Measurements from ENCODE around the gene ASCC1.

Gene ASCC1

GRCh38 chr10:72074574-72075375 is 141.3 kb downstream of the ASCC1 start:
- H3K27ac Mint-ChIP-seq, result peak overlapping the region; percentile 81 to 82
- H3K4me1 Mint-ChIP-seq, result peaks cover 100% of the 10 kb centered on the region
- no peaks in the 10 kb centered on the region for H3K9me3 Mint-ChIP-seq
- DNase-seq, result no peak
- peak overlapping the region; percentile 75 to 78 for H3K4me3 Mint-ChIP-seq
- no peaks in the 10 kb centered on the region for H3K27me3 Mint-ChIP-seq
- no peak for ATAC-seq

GRCh38 chr10:72073708-72074573 is 142.1 kb downstream of the ASCC1 start:
- Mint-ChIP-seq H3K4me3 (peak overlapping the region; percentile 62 to 78), H3K4me1 (peaks cover 100% of the 10 kb centered on the region), H3K9me3 (no peaks in the 10 kb centered on the region), H3K27me3 (no peaks in the 10 kb centered on the region), H3K27ac (peak overlapping the region; percentile 91 to 93)
- DNase-seq, result no peak
- ATAC-seq, result no peak

DNA sequence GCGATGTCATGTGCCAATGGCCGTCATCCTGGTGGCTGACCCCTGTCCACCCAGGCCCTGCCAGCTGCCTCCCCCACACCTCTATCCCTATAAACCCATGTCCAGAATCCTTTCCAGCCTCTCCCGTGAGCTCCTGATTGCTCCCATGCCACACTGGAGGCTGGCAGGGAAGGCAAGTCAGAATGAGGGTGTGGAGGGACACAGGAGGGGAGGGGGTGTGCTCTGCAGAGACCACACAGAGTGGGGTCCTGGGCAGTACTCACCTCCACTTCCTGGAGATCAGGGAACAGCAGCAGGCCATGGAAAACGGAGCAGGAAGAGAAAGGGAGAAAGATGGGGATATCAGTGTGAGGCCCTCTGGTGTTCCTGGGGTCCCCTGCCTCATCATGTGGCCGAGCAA is 143.4 kb downstream of the ASCC1 start:
- Mint-ChIP-seq H3K4me1 (peaks cover 100% of the 10 kb centered on the region), H3K4me3 (no peak overlapping the region), H3K27me3 (no peaks in the 10 kb centered on the region), H3K27ac (peak overlapping the region in 1 of 2 donors; percentile 89), H3K9me3 (no peaks in the 10 kb centered on the region)
- ATAC-seq (no peak), DNase-seq (no peak)

DNA sequence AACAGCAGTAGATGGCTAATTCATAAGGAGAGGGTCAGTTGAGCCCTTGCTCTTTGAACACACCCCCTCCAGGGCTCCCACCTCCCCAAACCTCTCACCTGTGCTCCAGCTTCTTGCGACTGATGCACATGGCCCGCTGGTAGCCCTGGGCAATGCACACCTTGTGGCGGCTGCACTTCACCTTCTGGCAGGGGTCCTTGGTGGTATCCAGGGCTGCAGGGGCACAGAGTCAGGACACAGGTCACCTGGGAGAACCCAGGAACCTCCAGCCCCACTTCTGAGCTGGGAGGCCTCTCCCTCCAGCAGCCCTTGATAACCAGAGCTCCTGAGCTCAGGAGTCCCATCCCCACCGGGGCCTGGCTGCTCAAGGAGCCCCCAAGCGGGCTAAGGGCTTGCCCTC is 144.0 kb downstream of the ASCC1 start:
- no peak for DNase-seq
- Mint-ChIP-seq H3K27ac (peak overlapping the region; percentile 25 to 89), H3K27me3 (no peaks in the 10 kb centered on the region), H3K4me3 (no peak overlapping the region), H3K4me1 (peaks cover 100% of the 10 kb centered on the region), H3K9me3 (no peaks in the 10 kb centered on the region)
- ATAC-seq, result no peak

- Mint-ChIP-seq H3K27ac (peak overlapping the region; percentile 75 to 93), H3K4me3 (no peak overlapping the region), H3K27me3 (no peaks in the 10 kb centered on the region), H3K4me1 (peaks cover 80% of the 10 kb centered on the region), H3K9me3 (no peaks in the 10 kb centered on the region)
- ATAC-seq (no peak), DNase-seq (no peak)
Observed at GRCh38 chr10:72069751-72070526, 146.1 kb downstream of the ASCC1 start.

DNA sequence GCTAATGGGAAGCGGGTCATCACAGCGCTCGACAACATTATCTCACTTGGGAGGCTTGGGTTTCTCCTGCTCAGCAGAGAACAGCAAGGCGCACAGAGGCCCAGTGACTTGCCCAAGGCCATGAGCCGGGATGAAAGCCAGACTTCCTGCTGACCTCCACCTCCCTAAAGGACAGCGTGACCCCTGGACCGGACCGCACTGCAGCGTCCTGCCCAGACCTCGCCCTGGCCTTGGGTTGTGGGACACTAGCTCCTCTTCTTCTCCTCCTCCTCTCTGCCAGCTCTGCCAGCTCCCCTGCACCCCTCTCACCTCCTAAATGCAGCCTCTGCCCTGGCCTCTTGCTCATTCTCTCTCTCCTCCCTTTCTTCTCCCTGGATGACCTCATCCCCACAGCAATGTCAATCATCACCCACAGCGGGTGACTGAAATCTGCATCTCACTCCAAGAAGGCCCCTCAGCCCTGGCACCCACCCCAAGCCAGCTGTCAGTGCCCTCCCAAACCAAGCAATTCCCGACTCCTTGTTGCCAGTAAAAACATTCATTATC is 147.1 kb downstream of the ASCC1 start:
- H3K27ac Mint-ChIP-seq, result peak overlapping the region; percentile 74 to 93
- H3K9me3 Mint-ChIP-seq, result no peaks in the 10 kb centered on the region
- no peaks in the 10 kb centered on the region for H3K27me3 Mint-ChIP-seq
- H3K4me1 Mint-ChIP-seq, result peaks cover 75% of the 10 kb centered on the region
- ATAC-seq (peak; percentile 41), DNase-seq (no peak)
- H3K4me3 Mint-ChIP-seq, result no peak overlapping the region

GRCh38 chr10:72068126-72068765 is 147.8 kb downstream of the ASCC1 start:
- Mint-ChIP-seq H3K27ac (peak overlapping the region; percentile 84 to 93), H3K4me3 (no peak overlapping the region), H3K4me1 (peaks cover 75% of the 10 kb centered on the region), H3K9me3 (no peaks in the 10 kb centered on the region), H3K27me3 (no peaks in the 10 kb centered on the region)
- ATAC-seq (no peak), DNase-seq (no peak)

GRCh38 chr10:72067463-72068125 is 148.5 kb downstream of the ASCC1 start:
- H3K4me1 Mint-ChIP-seq, result peaks cover 75% of the 10 kb centered on the region
- ATAC-seq (no peak), DNase-seq (no peak)
- H3K27me3 Mint-ChIP-seq, result no peaks in the 10 kb centered on the region
- H3K4me3 Mint-ChIP-seq, result no peak overlapping the region
- no peaks in the 10 kb centered on the region for H3K9me3 Mint-ChIP-seq
- H3K27ac Mint-ChIP-seq, result peak overlapping the region; percentile 74 to 80

DNA sequence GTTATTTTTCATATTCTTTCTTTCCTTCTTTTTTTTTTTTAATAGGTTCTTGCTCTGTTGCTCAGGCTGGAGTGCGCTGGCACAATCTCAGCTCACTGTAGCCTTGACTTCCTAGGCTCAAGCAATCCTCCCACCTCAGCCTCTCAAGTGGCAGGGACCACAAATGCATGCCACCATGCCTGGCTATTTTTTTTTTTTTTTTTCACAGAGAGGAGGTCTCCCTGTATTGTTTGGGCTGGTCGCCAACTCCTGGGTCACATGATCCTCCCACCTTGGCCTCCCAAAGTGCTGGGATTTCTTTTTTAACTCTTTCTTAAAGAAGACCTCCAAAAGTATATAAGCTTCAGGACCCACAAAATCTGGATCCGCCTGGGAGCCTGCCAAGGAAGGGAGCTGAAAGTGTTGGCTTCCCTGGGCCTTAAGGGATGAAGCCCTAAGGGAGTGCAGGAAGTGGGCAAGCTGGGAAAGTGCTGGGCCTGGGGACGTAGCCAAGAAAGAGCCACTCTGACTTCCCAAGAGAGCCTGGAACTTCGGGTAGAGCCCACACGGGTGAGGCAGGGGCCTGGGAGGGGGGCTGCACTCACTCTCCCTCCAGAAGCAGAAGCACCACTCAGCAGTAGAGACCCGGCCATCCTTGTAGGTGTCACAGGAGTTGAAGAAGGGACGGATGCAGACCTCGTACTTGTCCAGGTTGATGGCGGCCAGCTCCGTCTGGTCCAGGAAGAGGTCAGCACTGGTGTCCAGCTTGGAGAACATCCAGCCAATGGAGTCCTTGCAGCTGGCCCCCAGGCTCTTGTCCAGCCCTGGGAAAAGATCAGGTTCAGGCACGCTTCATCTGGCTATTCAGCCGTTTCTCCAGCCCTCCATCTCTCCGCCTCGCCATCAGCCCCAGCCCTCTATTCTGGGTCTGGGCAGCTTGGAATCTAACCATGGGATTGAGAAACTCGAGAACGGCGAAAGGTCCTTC is 149.5 kb downstream of the ASCC1 start:
- Mint-ChIP-seq H3K27me3 (no peaks in the 10 kb centered on the region), H3K27ac (peak overlapping the region; percentile 83 to 93), H3K9me3 (no peaks in the 10 kb centered on the region), H3K4me1 (peaks cover 75% of the 10 kb centered on the region), H3K4me3 (no peak overlapping the region)
- ATAC-seq (no peak), DNase-seq (no peak)

DNA sequence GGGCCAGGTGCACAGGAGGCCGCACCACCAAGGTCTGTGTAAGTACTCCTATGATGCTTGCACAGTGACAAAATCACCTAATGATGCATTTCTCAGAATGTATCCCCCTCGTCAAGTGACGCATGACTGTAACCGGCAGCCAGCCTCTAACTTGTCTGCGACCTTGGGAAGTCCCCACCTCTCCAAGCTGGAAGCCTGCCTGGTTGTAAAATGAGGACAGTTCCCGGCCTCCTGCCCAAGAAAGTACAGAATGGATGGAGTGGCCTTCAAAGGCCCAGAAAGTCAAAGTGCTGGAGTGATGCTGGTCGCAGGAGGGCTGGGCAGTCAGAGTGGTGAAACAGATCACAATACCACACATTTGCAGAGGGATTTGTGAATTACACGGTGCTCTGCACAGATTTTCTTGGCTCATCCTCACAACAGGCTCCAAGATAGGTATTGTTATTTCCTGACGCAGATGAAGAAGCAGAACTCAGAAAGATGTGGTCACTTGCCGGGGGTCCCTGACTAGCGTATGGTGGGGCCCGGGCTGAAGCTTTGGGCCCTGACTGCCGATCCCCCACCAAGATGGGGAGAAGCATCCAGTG is 150.5 kb downstream of the ASCC1 start:
- ATAC-seq (no peak), DNase-seq (no peak)
- no peaks in the 10 kb centered on the region for H3K27me3 Mint-ChIP-seq
- H3K27ac Mint-ChIP-seq, result peak overlapping the region in 1 of 2 donors; percentile 49
- H3K9me3 Mint-ChIP-seq, result no peaks in the 10 kb centered on the region
- H3K4me1 Mint-ChIP-seq, result peaks cover 75% of the 10 kb centered on the region
- no peak overlapping the region for H3K4me3 Mint-ChIP-seq

GRCh38 chr10:72063703-72064391 is 152.2 kb downstream of the ASCC1 start:
- DNase-seq, result no peak
- ATAC-seq, result no peak
- no peaks in the 10 kb centered on the region for H3K27me3 Mint-ChIP-seq
- peaks cover 75% of the 10 kb centered on the region for H3K4me1 Mint-ChIP-seq
- no peak overlapping the region for H3K4me3 Mint-ChIP-seq
- H3K9me3 Mint-ChIP-seq, result no peaks in the 10 kb centered on the region
- peak overlapping the region; percentile 60 to 81 for H3K27ac Mint-ChIP-seq

DNA sequence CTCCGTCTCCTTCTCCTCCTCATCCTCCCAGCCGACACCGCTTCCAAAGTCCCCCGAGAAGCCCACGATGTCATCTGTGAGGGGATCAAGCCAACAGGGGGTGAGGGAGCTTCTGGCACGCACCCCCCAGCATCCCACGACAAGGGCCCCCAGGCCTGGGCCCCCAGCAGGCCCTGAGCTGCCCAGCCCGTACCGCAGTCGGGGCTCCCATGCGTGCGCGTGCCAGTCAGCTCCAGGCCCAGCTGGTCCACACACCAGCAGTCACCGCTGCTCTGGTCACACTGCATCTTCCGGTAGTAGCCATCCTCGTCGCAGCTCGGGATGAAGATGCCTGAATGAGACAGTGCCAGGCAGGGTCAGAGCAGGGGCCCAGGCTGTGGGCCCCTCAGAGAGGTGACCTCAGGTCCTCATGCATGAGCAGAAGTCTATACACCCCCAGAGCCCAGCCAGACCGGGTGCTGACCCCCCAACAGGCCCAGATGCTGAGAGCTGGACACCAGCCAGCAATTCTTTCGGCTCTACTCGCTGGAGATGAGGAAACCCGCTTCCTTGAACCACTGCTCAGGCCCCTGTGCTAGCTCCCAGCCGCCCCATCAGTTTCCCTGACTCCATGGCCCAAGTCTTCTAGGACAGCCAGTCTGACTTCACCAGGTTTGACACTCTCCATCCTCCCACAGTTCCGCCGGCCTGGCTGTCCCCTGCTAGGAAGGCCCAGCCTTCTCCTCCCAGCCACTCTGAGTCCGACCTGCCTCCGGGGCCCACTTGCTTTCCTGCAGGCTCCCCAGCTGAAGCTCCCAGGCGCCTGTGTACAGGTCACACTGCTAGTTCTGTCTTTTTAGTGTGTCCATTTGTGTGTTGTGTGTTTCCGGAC is 153.0 kb downstream of the ASCC1 start:
- DNase-seq (no peak), ATAC-seq (no peak)
- Mint-ChIP-seq H3K27me3 (no peaks in the 10 kb centered on the region), H3K27ac (peak overlapping the region; percentile 60 to 89), H3K4me1 (peaks cover 72% of the 10 kb centered on the region), H3K9me3 (no peaks in the 10 kb centered on the region), H3K4me3 (no peak overlapping the region)
